Measurements from ENCODE around the gene MROH7. TPM values are rescaled to one million over a fixed set of nuclear protein-coding genes. Genes with fewer than 3 reads are reported as not detected.

The MROH7 gene
- 10 to 100 TPM; 10.1 to 16.2 (median 11.4) TPM for polyA plus RNA-seq (ENCODE audit: insufficient read depth in 1 of 5, insufficient read length in 5 of 5, low replicate concordance in 1 of 5)
- long read RNA-seq, donor 1, partial matches to known transcripts, result 0 of 1 reads
- long read RNA-seq, donor 1, other reads (novel, unspliced or antisense), result 0 of 1 reads
- long read RNA-seq, donor 2, result 0 reads
- long read RNA-seq, donor 3, result 0 reads
- long read RNA-seq, donor 4, result 0 reads
- long read RNA-seq, donor 5, result 0 reads
- long read RNA-seq, donor 6, result 0 reads
- long read RNA-seq, donor 7, partial matches to known transcripts, result 6 of 6 reads
- long read RNA-seq, donor 7, other reads (novel, unspliced or antisense), result 0 of 6 reads
- long read RNA-seq, donor 8, result 0 reads

- no peak for DNase-seq
Observed at GRCh38 chr1:54640863-54641836, at the start of gene MROH7. TSS of gene MROH7 (plus strand) at chr1:54641786. CDS start at chr1:54652927, 11,141 bp downstream.

GRCh38 chr1:54593571-54594160, 47.9 kb upstream of the MROH7 start:
- DNase-seq, result no peak

GRCh38 chr1:54594463-54594862, 47.1 kb upstream of the MROH7 start:
- no peak for DNase-seq

GRCh38 chr1:54595956-54596498, 45.6 kb upstream of the MROH7 start:
- no peak for DNase-seq

- no peak for DNase-seq
Observed at GRCh38 chr1:54596756-54597155, 44.8 kb upstream of the MROH7 start.

GRCh38 chr1:54597455-54598030, 44.0 kb upstream of the MROH7 start:
- DNase-seq, result no peak

GRCh38 chr1:54599211-54599823, 42.3 kb upstream of the MROH7 start:
- no peak for DNase-seq

GRCh38 chr1:54600947-54601721, 40.5 kb upstream of the MROH7 start:
- DNase-seq, result no peak

GRCh38 chr1:54601730-54602129, 39.9 kb upstream of the MROH7 start:
- no peak for DNase-seq

- no peak for DNase-seq
Observed at GRCh38 chr1:54602554-54602953, 39.0 kb upstream of the MROH7 start.

GRCh38 chr1:54603241-54603640, 38.3 kb upstream of the MROH7 start:
- DNase-seq, result no peak

GRCh38 chr1:54604051-54604450, 37.5 kb upstream of the MROH7 start:
- no peak for DNase-seq

- no peak for DNase-seq
Observed at GRCh38 chr1:54604572-54605370, 36.8 kb upstream of the MROH7 start.

GRCh38 chr1:54606096-54606989, 35.2 kb upstream of the MROH7 start:
- DNase-seq, result no peak

- no peak for DNase-seq
Observed at GRCh38 chr1:54606990-54607325, 34.6 kb upstream of the MROH7 start.

- no peak for DNase-seq
Observed at GRCh38 chr1:54607821-54608565, 33.6 kb upstream of the MROH7 start.

- no peak for DNase-seq
Observed at GRCh38 chr1:54608566-54609230, 32.9 kb upstream of the MROH7 start.
